CD4-positive, alpha-beta T cell (primary cell): ENCODE measurements around the gene ARHGAP31. TPM values are rescaled to one million over a fixed set of nuclear protein-coding genes. Genes with fewer than 3 reads are reported as not detected.

Experiments
- ATAC-seq: fragments of 200-7000 bp; cut with Tn5 transposase; one replicate; pipeline ENCODE4 v1.10.0; 2022; ENCODE audit warnings: mild to moderate bottlenecking; ENCODE audit not compliant: poor library complexity
- CTCF ChIA-PET: fragments of 350-600 bp; sonication (Branson Sonifier 250); formaldehyde crosslinking; loops from one replicate; lab custom pipeline; 2021; ENCODE audit warnings: antibody characterized with exemption, inconsistent platforms; lab: Charles Lee
- POLR2A ChIA-PET: fragments of 350-600 bp; sonication (Branson Sonifier 250); formaldehyde crosslinking; loops from one replicate; lab custom pipeline; 2021; ENCODE audit warnings: antibody characterized with exemption, inconsistent platforms; lab: Charles Lee
- DNase-seq, 14 experiments: peaks; one replicate each; pipeline ENCODE4 v3.0.0-alpha.2; 2013 to 2020; ENCODE audit warnings: mixed read lengths in 2 of 14
- H3K27ac ChIP-seq, 2 donors: one replicate each; pipeline versions ENCODE4 v1.5.1 to v1.7.0; 2013; ENCODE audit warnings: low read length in 2 of 2, low read depth in 1 of 2, mild to moderate bottlenecking in 1 of 2
- H3K27me3 ChIP-seq, 2 experiments: 1 replicate in 1 of 2; 2 replicates in 1 of 2; pipeline versions ENCODE4 v1.6.1 to v1.7.0; 2013; ENCODE audit warnings: low read length in 2 of 2, control low read depth in 1 of 2, mild to moderate bottlenecking in 1 of 2, moderate library complexity in 1 of 2; ENCODE audit not compliant: insufficient read depth in 2 of 2, control insufficient read depth in 1 of 2
- H3K36me3 ChIP-seq: one replicate; pipeline ENCODE4 v1.6.1; 2013; ENCODE audit warnings: low read length, control low read depth; ENCODE audit not compliant: insufficient read depth
- H3K4me1 ChIP-seq: one replicate; pipeline ENCODE4 v1.6.1; 2013; ENCODE audit warnings: low read length, control low read depth; ENCODE audit not compliant: insufficient read depth
- H3K4me3 ChIP-seq: one replicate; pipeline ENCODE4 v1.5.1; 2013; ENCODE audit warnings: mild to moderate bottlenecking, low read length, moderate library complexity
- H3K9me3 ChIP-seq, 2 experiments: 1 replicate in 1 of 2; 2 replicates in 1 of 2; pipeline versions ENCODE4 v1.6.1 to v1.7.0; 2013; ENCODE audit warnings: low read length in 2 of 2, mild to moderate bottlenecking in 2 of 2, control low read depth in 1 of 2, moderate library complexity in 1 of 2; ENCODE audit not compliant: control insufficient read depth in 1 of 2, insufficient read depth in 1 of 2
- H3K27ac Mint-ChIP-seq: one replicate; pipeline ENCODE4 v1.8.0; 2020; ENCODE audit warnings: mixed read lengths
- H3K27me3 Mint-ChIP-seq: one replicate; pipeline ENCODE4 v1.8.0; 2021; ENCODE audit warnings: mixed read lengths
- H3K36me3 Mint-ChIP-seq: one replicate; pipeline ENCODE4 v1.8.0; 2021; ENCODE audit warnings: low read depth, mixed read lengths
- H3K4me1 Mint-ChIP-seq: one replicate; pipeline ENCODE4 v1.8.0; 2021; ENCODE audit warnings: low read depth, mixed read lengths
- H3K4me3 Mint-ChIP-seq: one replicate; pipeline ENCODE4 v1.8.0; 2020; ENCODE audit warnings: mild to moderate bottlenecking, mixed read lengths
- H3K9me3 Mint-ChIP-seq: one replicate; pipeline ENCODE4 v1.8.0; 2020; ENCODE audit warnings: mixed read lengths
- intact Hi-C, 2 experiments: fragments of 100-400 bp; cut with DNase I in 1 of 2; cut with micrococcal nuclease in 1 of 2; formaldehyde crosslinking; loops; one replicate each; pipeline versions ENCODE4 v1.15.1 to v1.9.0; 2023 to 2025; cut with DNase I, micrococcal nuclease
- total RNA-seq, 174 experiments: library from RNA in 2 of 174; stranded (reverse) in 2 of 174; gene quantifications; one replicate each; pipeline ENCODE4 v1.2.3 and lab custom pipeline; 2021 to 2026
- TF ChIP-seq, protein P1 (sequence below): fragments of 200-600 bp; IDR thresholded peaks from one replicate; pipeline ENCODE4 v1.8.0; 2022; ENCODE audit warnings: antibody characterized with exemption, mild to moderate bottlenecking

ARHGAP31 gene
- total RNA-seq, 2 experiments from 2014 or later, result 2.4 to 2.9 TPM

DNA sequence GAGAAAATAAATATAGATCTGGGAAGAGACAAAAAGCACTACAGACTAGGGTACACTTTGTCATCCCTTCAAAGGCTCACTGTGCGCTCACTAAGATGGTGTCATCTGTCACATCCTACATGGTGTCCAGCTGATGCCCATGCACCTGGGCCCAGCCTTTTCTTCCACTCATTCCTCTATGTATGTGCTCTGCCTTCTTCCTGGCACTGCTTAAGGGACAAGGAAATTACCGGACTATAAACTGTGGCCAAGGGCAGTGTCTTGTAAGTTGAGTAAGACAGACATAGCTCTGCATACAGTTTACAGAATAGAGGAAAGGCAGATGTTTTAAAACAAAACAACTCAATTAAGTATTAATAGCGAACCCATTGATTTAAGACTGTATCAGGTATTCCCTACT is 52.9 kb downstream of the ARHGAP31 start:
- Mint-ChIP-seq H3K9me3 (no peaks in the 10 kb centered on the region), H3K36me3 (no peaks in the 10 kb centered on the region), H3K27ac (no peak overlapping the region), H3K4me3 (no peak overlapping the region), H3K4me1 (peaks cover 30% of the 10 kb centered on the region), H3K27me3 (no peaks in the 10 kb centered on the region)
- no peaks in the 10 kb centered on the region for H3K36me3 ChIP-seq
- ATAC-seq (no peak), DNase-seq (no peak)
- intact Hi-C loops, result loop anchor here in 1 of 2 experiments (2.0 kb wide), 1 partner anchor 70 kb away; no protein-coding TSS in a partner anchor
- ChIA-PET CTCF (interaction anchor here (1.1 kb wide), 1 partner anchor 50 kb away, joined by 3 read pairs; no protein-coding TSS in a partner anchor), POLR2A (no interaction called here)
- no peak overlapping the region for H3K4me3 ChIP-seq
- H3K4me1 ChIP-seq, result peaks cover 6% of the 10 kb centered on the region
- H3K27ac ChIP-seq, result no peak overlapping the region
- TF ChIP-seq, protein P1, sequence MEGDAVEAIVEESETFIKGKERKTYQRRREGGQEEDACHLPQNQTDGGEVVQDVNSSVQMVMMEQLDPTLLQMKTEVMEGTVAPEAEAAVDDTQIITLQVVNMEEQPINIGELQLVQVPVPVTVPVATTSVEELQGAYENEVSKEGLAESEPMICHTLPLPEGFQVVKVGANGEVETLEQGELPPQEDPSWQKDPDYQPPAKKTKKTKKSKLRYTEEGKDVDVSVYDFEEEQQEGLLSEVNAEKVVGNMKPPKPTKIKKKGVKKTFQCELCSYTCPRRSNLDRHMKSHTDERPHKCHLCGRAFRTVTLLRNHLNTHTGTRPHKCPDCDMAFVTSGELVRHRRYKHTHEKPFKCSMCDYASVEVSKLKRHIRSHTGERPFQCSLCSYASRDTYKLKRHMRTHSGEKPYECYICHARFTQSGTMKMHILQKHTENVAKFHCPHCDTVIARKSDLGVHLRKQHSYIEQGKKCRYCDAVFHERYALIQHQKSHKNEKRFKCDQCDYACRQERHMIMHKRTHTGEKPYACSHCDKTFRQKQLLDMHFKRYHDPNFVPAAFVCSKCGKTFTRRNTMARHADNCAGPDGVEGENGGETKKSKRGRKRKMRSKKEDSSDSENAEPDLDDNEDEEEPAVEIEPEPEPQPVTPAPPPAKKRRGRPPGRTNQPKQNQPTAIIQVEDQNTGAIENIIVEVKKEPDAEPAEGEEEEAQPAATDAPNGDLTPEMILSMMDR, result no peak
- H3K9me3 ChIP-seq, result no peaks in the 10 kb centered on the region
- no peaks in the 10 kb centered on the region for H3K27me3 ChIP-seq

DNA sequence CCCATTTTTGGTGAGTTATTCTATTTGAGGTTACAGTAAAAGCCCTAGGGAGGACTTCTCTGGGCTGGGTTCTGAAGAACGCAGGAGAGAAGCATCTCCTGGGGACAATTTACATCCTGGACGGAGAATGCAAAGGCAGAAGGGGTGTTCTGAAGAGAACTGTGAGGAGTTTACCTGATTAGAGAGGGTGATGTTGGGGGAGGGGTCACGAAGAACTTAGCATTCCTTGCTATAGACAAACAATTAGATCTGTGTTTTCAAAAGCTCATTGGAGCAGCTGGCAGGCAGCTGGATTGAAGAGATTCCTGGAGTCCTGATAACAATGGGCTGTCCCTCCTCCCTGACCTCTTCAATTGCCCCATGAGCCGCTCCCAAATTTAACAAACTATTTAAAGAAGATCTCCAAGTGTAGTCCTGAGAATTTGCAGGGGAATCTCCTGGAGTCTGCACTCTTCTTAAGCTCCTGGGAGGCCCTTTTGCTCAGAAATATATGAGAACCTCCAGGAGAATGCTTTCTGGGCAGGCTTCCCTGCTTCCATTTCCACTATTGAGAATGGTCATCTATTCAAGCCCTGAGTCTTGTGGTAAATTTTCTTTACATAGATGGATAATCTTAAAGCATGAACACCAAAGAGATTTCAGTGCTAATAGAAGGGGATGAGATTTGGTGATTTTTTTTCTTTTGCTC is 55.3 kb downstream of the ARHGAP31 start:
- no peaks in the 10 kb centered on the region for H3K9me3 ChIP-seq
- H3K4me1 ChIP-seq, result peaks cover 21% of the 10 kb centered on the region
- POLR2A ChIA-PET, result interaction anchor here (0.7 to 1.1 kb wide), 2 partner anchors 31 to 55 kb away, joined by 3 to 4 read pairs; no protein-coding TSS in a partner anchor
- CTCF ChIA-PET, result no interaction called here
- H3K27ac ChIP-seq, result no peak overlapping the region
- Mint-ChIP-seq H3K36me3 (no peaks in the 10 kb centered on the region), H3K4me3 (no peak overlapping the region), H3K27me3 (no peaks in the 10 kb centered on the region), H3K9me3 (no peaks in the 10 kb centered on the region), H3K4me1 (peaks cover 45% of the 10 kb centered on the region), H3K27ac (peak overlapping the region; percentile 21)
- H3K36me3 ChIP-seq, result no peaks in the 10 kb centered on the region
- DNase-seq, result no peak
- TF ChIP-seq, protein P1, result no peak
- H3K4me3 ChIP-seq, result no peak overlapping the region
- H3K27me3 ChIP-seq, result no peaks in the 10 kb centered on the region
- ATAC-seq, result no peak
- intact Hi-C loops, result loop anchor here (5.0 kb wide), 2 partner anchors 132 to 202 kb away; partner anchors contain the start of gene TEX55 (in 1 of the 2)

DNA sequence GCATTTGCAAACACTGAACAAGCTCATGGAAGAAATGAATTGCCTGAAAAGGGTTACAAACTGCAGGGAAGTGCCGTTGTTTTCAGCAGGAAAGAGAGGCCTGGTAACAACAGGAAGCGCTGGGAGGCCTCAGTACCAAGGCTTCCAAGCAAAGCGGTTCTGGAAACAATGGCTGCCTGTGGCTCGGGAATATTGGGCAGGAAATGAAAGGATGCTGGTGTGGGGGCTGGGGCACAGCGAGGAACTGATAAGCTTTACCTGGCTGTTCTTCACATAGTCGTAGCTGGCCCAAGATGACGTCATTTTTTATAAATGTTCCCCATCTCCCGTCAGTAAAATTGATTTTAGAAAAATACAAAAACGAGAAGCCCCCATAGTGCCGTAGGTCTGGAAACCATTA is 55.9 kb downstream of the ARHGAP31 start:
- peaks cover 45% of the 10 kb centered on the region for H3K4me1 Mint-ChIP-seq
- intact Hi-C loops, result loop anchor here (5.0 kb wide), 2 partner anchors 133 to 203 kb away; partner anchors contain the start of gene TEX55 (in 1 of the 2)
- Histone ChIP-seq H3K4me1 (peaks cover 21% of the 10 kb centered on the region), H3K27me3 (no peaks in the 10 kb centered on the region), H3K36me3 (no peaks in the 10 kb centered on the region), H3K27ac (no peak overlapping the region), H3K9me3 (no peaks in the 10 kb centered on the region), H3K4me3 (no peak overlapping the region)
- TF ChIP-seq, protein P1, result no peak
- no peak for ATAC-seq
- no peaks in the 10 kb centered on the region for H3K36me3 Mint-ChIP-seq
- ChIA-PET POLR2A (interaction anchor here (1.1 kb wide), 1 partner anchor 55 kb away, joined by 4 read pairs; no protein-coding TSS in a partner anchor), CTCF (no interaction called here)
- no peaks in the 10 kb centered on the region for H3K27me3 Mint-ChIP-seq
- no peak for DNase-seq
- no peak overlapping the region for H3K4me3 Mint-ChIP-seq
- H3K27ac Mint-ChIP-seq, result peak overlapping the region; percentile 21
- H3K9me3 Mint-ChIP-seq, result no peaks in the 10 kb centered on the region
